IMR-90 (cell line): ENCODE data around the gene EEF2K. TPM values are rescaled to one million over a fixed set of nuclear protein-coding genes. Genes with fewer than 3 reads are reported as not detected.

ENCODE experiments used
- ATAC-seq: fragments of 200-7000 bp; cut with Tn5 transposase; 2 replicates; pipeline ENCODE4 v1.9.1; 2020; ENCODE audit warnings: low read depth, mild to moderate bottlenecking, moderate library complexity
- BruUV-seq: library from RNA; stranded (reverse); fragments of 400-500 nt; replicated peaks from 2 replicates; lab custom pipeline; 2021; lab: Mats Ljungman, UMichigan
- CTCF ChIA-PET: fragments of 300-600 bp; formaldehyde crosslinking; extraction: SDS; loops from one replicate; lab custom pipeline; 2021; ENCODE audit warnings: antibody characterized with exemption; lab: Yijun Ruan, JAX
- POLR2A ChIA-PET: fragments of 300-600 bp; sonication (Branson Sonifier 250); formaldehyde crosslinking; loops from one replicate; lab custom pipeline; 2022; ENCODE audit warnings: antibody characterized with exemption; ENCODE audit not compliant: unreplicated experiment; lab: Charles Lee
- DNase-seq: peaks from one replicate; pipeline ENCODE4 v3.0.0; 2013
- H2AFZ ChIP-seq: replicated peaks from 2 replicates; pipeline ENCODE3; 2013; ENCODE audit warnings: low read length, mild to moderate bottlenecking; ENCODE audit not compliant: poor library complexity
- H2AK5ac ChIP-seq: 2 replicates; pipeline ENCODE4 v1.6.1; 2013; ENCODE audit warnings: low read depth, low read length, inconsistent platforms
- H2AK9ac ChIP-seq: replicated peaks from 2 replicates; pipeline ENCODE3; 2013; ENCODE audit warnings: mild to moderate bottlenecking, low read depth, low read length, moderate library complexity; ENCODE audit not compliant: poor library complexity
- H2BK120ac ChIP-seq: 2 replicates; pipeline ENCODE4 v1.6.1; 2013; ENCODE audit warnings: low read depth, low read length, inconsistent platforms
- H2BK15ac ChIP-seq: 3 replicates; pipeline ENCODE4 v1.6.1; 2013; ENCODE audit warnings: low read depth, low read length, inconsistent platforms
- H2BK20ac ChIP-seq: 2 replicates; pipeline ENCODE4 v1.6.1; 2013; ENCODE audit warnings: low read depth, mild to moderate bottlenecking, inconsistent platforms, low read length, moderate library complexity
- H2BK5ac ChIP-seq: 2 replicates; pipeline ENCODE4 v1.6.1; 2013; ENCODE audit warnings: mild to moderate bottlenecking, low read depth, low read length, inconsistent platforms; ENCODE audit not compliant: poor library complexity, severe bottlenecking
- H3K14ac ChIP-seq: replicated peaks from 2 replicates; pipeline ENCODE4 v1.6.1; 2013; ENCODE audit warnings: low read depth, low read length, inconsistent platforms
- H3K18ac ChIP-seq: 2 replicates; pipeline ENCODE4 v1.6.1; 2013; ENCODE audit warnings: low read depth, low read length, control low read depth
- H3K23ac ChIP-seq: 2 replicates; pipeline ENCODE4 v1.6.1; 2013; ENCODE audit warnings: low read depth, low read length, inconsistent platforms
- H3K27ac ChIP-seq: 2 replicates; pipeline ENCODE4 v1.5.1; 2013; ENCODE audit warnings: mild to moderate bottlenecking, control low read depth, low read length; ENCODE audit not compliant: insufficient read depth
- H3K27me3 ChIP-seq: 2 replicates; pipeline ENCODE4 v1.6.1; 2013; ENCODE audit warnings: low read length; ENCODE audit not compliant: control insufficient read depth, insufficient read depth
- H3K36me3 ChIP-seq: 2 replicates; pipeline ENCODE4 v1.6.1; 2013; ENCODE audit warnings: low read length, mixed read lengths; ENCODE audit not compliant: control insufficient read depth, insufficient read depth
- H3K4ac ChIP-seq: 2 replicates; pipeline ENCODE4 v1.6.1; 2013; ENCODE audit warnings: low read depth, low read length, inconsistent platforms
- H3K4me1 ChIP-seq: 2 replicates; pipeline ENCODE4 v1.6.1; 2013; ENCODE audit warnings: low read length, mixed read lengths; ENCODE audit not compliant: control insufficient read depth, insufficient read depth
- H3K4me2 ChIP-seq: 2 replicates; pipeline ENCODE4 v1.6.1; 2013; ENCODE audit warnings: low read depth, mild to moderate bottlenecking, control low read depth, low read length, moderate library complexity
- H3K4me3 ChIP-seq: 2 replicates; pipeline ENCODE4 v1.5.1; 2013; ENCODE audit warnings: low read depth, mild to moderate bottlenecking, control low read depth, low read length, moderate library complexity; ENCODE audit not compliant: insufficient read depth
- H3K56ac ChIP-seq: 2 replicates; pipeline ENCODE4 v1.6.1; 2013; ENCODE audit warnings: low read length, inconsistent platforms; ENCODE audit not compliant: insufficient read depth; ENCODE audit errors: extremely low read depth
- H3K79me1 ChIP-seq, 2 experiments: 2 replicates each; pipeline ENCODE4 v1.6.1; 2013; ENCODE audit warnings: low read length in 2 of 2, inconsistent platforms in 1 of 2, low read depth in 1 of 2
- H3K9ac ChIP-seq: 2 replicates; pipeline ENCODE4 v1.6.1; 2013; ENCODE audit warnings: low read depth, low read length, control low read depth
- H3K9me1 ChIP-seq: 2 replicates; pipeline ENCODE4 v1.6.1; 2013; ENCODE audit warnings: low read length, inconsistent platforms; ENCODE audit not compliant: insufficient read depth
- H3K9me3 ChIP-seq: 2 replicates; pipeline ENCODE4 v1.6.1; 2013; ENCODE audit warnings: low read length; ENCODE audit not compliant: control insufficient read depth, insufficient read depth
- H4K20me1 ChIP-seq: 2 replicates; pipeline ENCODE4 v1.6.1; 2013; ENCODE audit warnings: low read length, inconsistent platforms; ENCODE audit not compliant: insufficient read depth
- H4K5ac ChIP-seq: 2 replicates; pipeline ENCODE4 v1.6.1; 2013; ENCODE audit warnings: mild to moderate bottlenecking, low read depth, low read length, control low read depth
- H4K8ac ChIP-seq, 2 experiments: 2 replicates each; pipeline ENCODE4 v1.6.1; 2013; ENCODE audit warnings: low read depth in 2 of 2, low read length in 2 of 2, control low read depth in 1 of 2, inconsistent platforms in 1 of 2
- H4K91ac ChIP-seq: 2 replicates; pipeline ENCODE4 v1.6.1; 2013; ENCODE audit warnings: low read depth, low read length, inconsistent platforms; ENCODE audit not compliant: insufficient read depth
- BHLHE40 ChIP-seq: fragments of 150-350 bp; IDR thresholded peaks from 2 replicates; pipeline ENCODE4 v1.6.1; 2016; ENCODE audit warnings: mild to moderate bottlenecking, low read depth, low read length
- CHD1 ChIP-seq: IDR thresholded peaks from 2 replicates; pipeline ENCODE4 v1.6.1; 2012; ENCODE audit warnings: low read depth, low read length, improper control_type of control experiment
- ELK1 ChIP-seq: fragments of 150-350 bp; IDR thresholded peaks from 2 replicates; pipeline ENCODE4 v1.6.1; 2016; ENCODE audit warnings: low read depth, mild to moderate bottlenecking, low read length, moderate library complexity, borderline replicate concordance
- MAFK ChIP-seq: IDR thresholded peaks from 2 replicates; pipeline ENCODE4 v1.6.1; 2012; ENCODE audit warnings: low read depth, low read length, improper control_type of control experiment
- MAZ ChIP-seq: IDR thresholded peaks from 2 replicates; pipeline ENCODE4 v1.6.1; 2012; ENCODE audit warnings: low read depth, mild to moderate bottlenecking, low read length, improper control_type of control experiment, moderate library complexity, borderline replicate concordance
- MXI1 ChIP-seq: IDR thresholded peaks from 2 replicates; pipeline ENCODE4 v1.6.1; 2012; ENCODE audit warnings: low read depth, mild to moderate bottlenecking, low read length, moderate library complexity, borderline replicate concordance
- RAD21 ChIP-seq: IDR thresholded peaks from 2 replicates; pipeline ENCODE4 v1.6.1; 2012; ENCODE audit warnings: low read length, improper control_type of control experiment
- RCOR1 ChIP-seq: IDR thresholded peaks from 2 replicates; pipeline ENCODE4 v1.6.1; 2012; ENCODE audit warnings: mild to moderate bottlenecking, low read length, improper control_type of control experiment; ENCODE audit not compliant: insufficient replicate concordance
- RFX5 ChIP-seq: IDR thresholded peaks from 2 replicates; pipeline ENCODE4 v1.8.0; 2012; ENCODE audit warnings: low read depth, mild to moderate bottlenecking, low read length, moderate library complexity
- SMC3 ChIP-seq: fragments of 150-350 bp; IDR thresholded peaks from 2 replicates; pipeline ENCODE4 v1.6.1; 2016; ENCODE audit warnings: low read depth, mild to moderate bottlenecking, antibody characterized with exemption, low read length, moderate library complexity
- WGBS, 2 experiments: methylation state at CpG; one replicate each; pipeline versions ENCODE4 v1.1.5 to v1.1.7; 2013; ENCODE audit warnings: missing lambda C conversion rate in 2 of 2; ENCODE audit not compliant: insufficient read length in 1 of 2; ENCODE audit errors: extremely low coverage in 2 of 2; 5-methylcytosine and 5-hydroxymethylcytosine counted together
- dilution Hi-C: fragments of 300-500 bp; cut with HindIII; formaldehyde crosslinking; loops from one replicate; pipeline ENCODE4 v1.14.3; 2018; ENCODE audit warnings: low sequenced_read_pairs; ENCODE audit not compliant: unreplicated experiment
- in situ Hi-C: fragments of 300-500 bp; cut with MboI; formaldehyde crosslinking; loops from 3 replicates; pipeline ENCODE4 v1.14.3; 2019; ENCODE audit warnings: low sequenced_read_pairs, inconsistent platforms, mixed read lengths
- intact Hi-C: fragments of 100-400 bp; cut with micrococcal nuclease; formaldehyde crosslinking; loops from 2 replicates; pipeline ENCODE4 v1.10.0; 2022
- polyA plus RNA-seq, 3 experiments: library from polyadenylated mRNA; depleted of rRNA; stranded (reverse); fragments of >200 nt; gene quantifications; 2 replicates each; pipeline ENCODE4 v1.2.3, GENCODE V29; 2012; ENCODE audit warnings: low replicate concordance in 1 of 3
- total RNA-seq: library from RNA; depleted of rRNA; stranded (reverse); fragments of >200 nt; gene quantifications from 2 replicates; pipeline ENCODE4 v1.2.3, GENCODE V29; 2012

EEF2K gene
- total and polyA plus RNA-seq, 2 of the 4 experiments (the other 2 are of a cell fraction): 9.7 to 16.5 TPM

- H2BK5ac ChIP-seq: no peak overlapping the region
- no peak overlapping the region for H4K91ac ChIP-seq
- dilution Hi-C loops: no loop called here
- no peaks in the 10 kb centered on the region for H4K20me1 ChIP-seq
- POLR2A ChIA-PET: no interaction called here
- no peak overlapping the region for H3K4me3 ChIP-seq
- no peak overlapping the region for H4K8ac ChIP-seq
- no peak for ATAC-seq
- H2BK120ac ChIP-seq: no peak overlapping the region
- no peak overlapping the region for H2AK9ac ChIP-seq
- no peaks in the 10 kb centered on the region for H3K4me1 ChIP-seq
- in situ Hi-C loops: no loop called here
- no peak for TF ChIP-seq RAD21
- no peak for TF ChIP-seq RFX5
- TF ChIP-seq SMC3: no peak
- TF ChIP-seq CHD1: no peak
- no peak for TF ChIP-seq ELK1
- TF ChIP-seq MAZ: no peak
- TF ChIP-seq MAFK: no peak
- TF ChIP-seq MXI1: no peak
- no peak for TF ChIP-seq RCOR1
- TF ChIP-seq BHLHE40: no peak
- intact Hi-C loops: no loop called here
- no peak overlapping the region for H3K4ac ChIP-seq
- H3K14ac ChIP-seq: no peak overlapping the region
- H2BK20ac ChIP-seq: no peak overlapping the region
- H3K27me3 ChIP-seq: no peaks in the 10 kb centered on the region
- no peak overlapping the region for H2BK15ac ChIP-seq
- H3K56ac ChIP-seq: no peak overlapping the region
- no peak overlapping the region for H3K27ac ChIP-seq
- H3K18ac ChIP-seq: no peak overlapping the region
- CTCF ChIA-PET: no interaction called here
- H2AK5ac ChIP-seq: no peak overlapping the region
- H3K9ac ChIP-seq: no peak overlapping the region
- DNase-seq: no peak
- 0 out of 2 replicates have a peak, but pooled peaks cover 6% of the 10 kb centered on the region for H3K9me1 ChIP-seq
- H3K79me1 ChIP-seq: no peaks in the 10 kb centered on the region
- no peak overlapping the region for H2AFZ ChIP-seq
- no CpG with 5 or more reads among the region's 8 CpGs for WGBS, 2 experiments
- peaks cover 54% of the 10 kb centered on the region for H3K36me3 ChIP-seq
- no peak overlapping the region for H4K5ac ChIP-seq
- H3K23ac ChIP-seq: no peak overlapping the region
- no TSS peak for BruUV-seq
- no peaks in the 10 kb centered on the region for H3K9me3 ChIP-seq
- H3K4me2 ChIP-seq: no peak overlapping the region
Observed at GRCh38 chr16:22267764-22268163, 61.7 kb downstream of the EEF2K start.
